Esophagus muscularis mucosa (tissue), 4 donors: ENCODE measurements around the gene RAB18. TPM values are rescaled to one million over a fixed set of nuclear protein-coding genes. Genes with fewer than 3 reads are reported as not detected.

ENCODE experiments used
- DNase-seq: peaks from one replicate; pipeline ENCODE4 v3.0.0-alpha.2; 2017; ENCODE audit errors: extremely low spot score
- H3K27ac ChIP-seq, 4 donors: fragments of 200-600 bp; sonication (generic); replicated peaks in 1 of 4; 1 replicate in 3 of 4; 2 replicates in 1 of 4; pipeline ENCODE4 v1.5.1; 2016 to 2019; ENCODE audit warnings: mild to moderate bottlenecking in 1 of 4
- H3K27me3 ChIP-seq, 4 donors: fragments of 200-600 bp; sonication (generic); one replicate each; pipeline versions ENCODE4 v1.5.1 to v1.6.0; 2016 to 2019
- H3K36me3 ChIP-seq, 4 donors: fragments of 200-600 bp; sonication (generic); one replicate each; pipeline ENCODE4 v1.5.1; 2016 to 2019
- H3K4me1 ChIP-seq, 4 donors: fragments of 200-600 bp; sonication (generic); one replicate each; pipeline ENCODE4 v1.5.1; 2016 to 2019
- H3K4me3 ChIP-seq, 4 donors: fragments of 200-600 bp; sonication (generic); 1 replicate in 2 of 4; 2 replicates in 2 of 4; pipeline ENCODE4 v1.5.1; 2016 to 2019; ENCODE audit warnings: mild to moderate bottlenecking in 4 of 4, moderate library complexity in 1 of 4
- H3K9me3 ChIP-seq, 4 donors: fragments of 200-600 bp; sonication (generic); 1 replicate in 3 of 4; 2 replicates in 1 of 4; pipeline ENCODE4 v1.5.1; 2016 to 2019
- EP300 ChIP-seq: sonication (generic); formaldehyde crosslinking; IDR thresholded peaks from one replicate; pipeline ENCODE4 v1.6.1; 2017; ENCODE audit warnings: antibody characterized with exemption
- POLR2A ChIP-seq: fragments of 450-650 bp; IDR thresholded peaks from one replicate; pipeline ENCODE4 v1.6.1; 2017; ENCODE audit warnings: antibody characterized with exemption, moderate library complexity, mild to moderate bottlenecking, low read depth
- POLR2AphosphoS5 ChIP-seq, 2 donors: sonication (generic); formaldehyde crosslinking; IDR thresholded peaks; one replicate each; pipeline ENCODE4 v1.6.1; 2017; ENCODE audit warnings: antibody characterized with exemption in 2 of 2
- WGBS: methylation state at CpG from one replicate; pipeline ENCODE4 v1.1.5; 2018; 5-methylcytosine and 5-hydroxymethylcytosine counted together
- intact Hi-C: fragments of 100-400 bp; cut with DNase I; formaldehyde crosslinking; loops from one replicate; pipeline ENCODE4 v1.15.1; 2023
- total RNA-seq, 4 donors: library from RNA; depleted of rRNA; stranded (reverse); fragments of >200 nt; gene quantifications; one replicate each; pipeline versions ENCODE4 v1.1.0 to v1.2.1, GENCODE V29; 2016
- TF ChIP-seq, protein P1 (sequence below), 3 experiments: fragments of 200-600 bp in 2 of 3; fragments of 450-650 bp in 1 of 3; sonication (generic) in 2 of 3; IDR thresholded peaks; one replicate each; pipeline ENCODE4 v1.5.1; 2017 to 2019; ENCODE audit warnings: antibody characterized with exemption in 3 of 3, mild to moderate bottlenecking in 2 of 3, moderate library complexity in 1 of 3

Gene RAB18
- total RNA-seq, 4 donors from 2014 or later, result 37.1 to 51.7 (median 42.6) TPM

DNA sequence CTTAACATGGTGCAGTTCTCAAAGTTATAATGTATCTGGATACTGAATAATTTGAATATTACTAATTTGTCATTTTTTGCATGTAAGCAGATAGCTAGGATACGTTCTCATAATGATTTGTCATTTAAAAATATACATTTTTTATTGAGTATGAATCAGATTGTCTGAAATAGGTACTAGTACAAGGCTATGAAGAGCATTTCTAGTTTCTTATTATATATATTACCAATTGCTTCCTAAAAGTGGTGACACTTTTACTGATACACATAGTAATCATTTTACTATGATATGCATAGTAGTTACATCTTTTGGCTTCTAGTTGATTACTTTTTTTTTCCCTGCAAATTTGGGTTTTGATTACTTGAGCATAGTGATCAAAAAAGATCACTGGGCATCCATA lies 26.4 kb downstream of the RAB18 start:
- DNase-seq, result no peak
- Histone ChIP-seq H3K27ac (no peak overlapping the region), H3K27me3 (no peaks in the 10 kb centered on the region), H3K4me3 (no peak overlapping the region), H3K4me1 (peaks cover 27 to 51% (median 37%) of the 10 kb centered on the region in 4 donors), H3K36me3 (peaks cover 0 to 19% (median 16%) of the 10 kb centered on the region in 4 donors), H3K9me3 (no peaks in the 10 kb centered on the region)
- TF ChIP-seq POLR2A (no peak), EP300 (no peak), POLR2AphosphoS5 (IDR thresholded peaks at IDR 0.05) (no peak)
- TF ChIP-seq, protein P1, sequence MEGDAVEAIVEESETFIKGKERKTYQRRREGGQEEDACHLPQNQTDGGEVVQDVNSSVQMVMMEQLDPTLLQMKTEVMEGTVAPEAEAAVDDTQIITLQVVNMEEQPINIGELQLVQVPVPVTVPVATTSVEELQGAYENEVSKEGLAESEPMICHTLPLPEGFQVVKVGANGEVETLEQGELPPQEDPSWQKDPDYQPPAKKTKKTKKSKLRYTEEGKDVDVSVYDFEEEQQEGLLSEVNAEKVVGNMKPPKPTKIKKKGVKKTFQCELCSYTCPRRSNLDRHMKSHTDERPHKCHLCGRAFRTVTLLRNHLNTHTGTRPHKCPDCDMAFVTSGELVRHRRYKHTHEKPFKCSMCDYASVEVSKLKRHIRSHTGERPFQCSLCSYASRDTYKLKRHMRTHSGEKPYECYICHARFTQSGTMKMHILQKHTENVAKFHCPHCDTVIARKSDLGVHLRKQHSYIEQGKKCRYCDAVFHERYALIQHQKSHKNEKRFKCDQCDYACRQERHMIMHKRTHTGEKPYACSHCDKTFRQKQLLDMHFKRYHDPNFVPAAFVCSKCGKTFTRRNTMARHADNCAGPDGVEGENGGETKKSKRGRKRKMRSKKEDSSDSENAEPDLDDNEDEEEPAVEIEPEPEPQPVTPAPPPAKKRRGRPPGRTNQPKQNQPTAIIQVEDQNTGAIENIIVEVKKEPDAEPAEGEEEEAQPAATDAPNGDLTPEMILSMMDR (IDR thresholded peaks at IDR 0.05), result no peak
- WGBS, result 95% methylated on average over 1 of the region's 1 CpG
- intact Hi-C loops, result no loop called here

DNA sequence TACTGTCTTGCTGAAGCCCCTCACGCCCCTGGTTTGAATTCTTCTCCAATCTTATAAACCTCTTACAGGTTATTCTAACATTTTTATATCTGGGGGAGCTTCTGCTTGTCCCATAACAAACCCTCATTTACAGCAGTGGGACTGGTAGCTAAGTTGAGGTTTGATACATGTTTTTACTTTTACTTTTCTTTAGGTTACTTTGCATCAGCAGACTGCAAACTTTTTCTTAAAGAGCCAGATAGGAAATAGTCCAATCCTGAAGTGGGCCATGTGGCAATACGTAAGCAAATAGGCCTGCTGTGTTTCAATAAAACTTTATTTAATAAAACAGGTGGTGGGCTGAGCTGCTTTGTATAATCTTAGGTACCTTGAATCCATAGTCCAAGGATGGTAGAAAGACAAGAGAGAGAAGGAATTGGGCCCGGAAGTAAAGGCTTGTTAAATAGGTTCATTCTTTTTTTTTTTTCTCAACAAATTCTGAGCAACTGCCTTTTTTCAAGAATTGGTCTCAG lies 27.3 kb downstream of the RAB18 start:
- intact Hi-C loops, result no loop called here
- TF ChIP-seq EP300 (no peak), POLR2AphosphoS5 (IDR thresholded peaks at IDR 0.05) (no peak), POLR2A (no peak)
- TF ChIP-seq, protein P1 (IDR thresholded peaks at IDR 0.05), result no peak

DNA sequence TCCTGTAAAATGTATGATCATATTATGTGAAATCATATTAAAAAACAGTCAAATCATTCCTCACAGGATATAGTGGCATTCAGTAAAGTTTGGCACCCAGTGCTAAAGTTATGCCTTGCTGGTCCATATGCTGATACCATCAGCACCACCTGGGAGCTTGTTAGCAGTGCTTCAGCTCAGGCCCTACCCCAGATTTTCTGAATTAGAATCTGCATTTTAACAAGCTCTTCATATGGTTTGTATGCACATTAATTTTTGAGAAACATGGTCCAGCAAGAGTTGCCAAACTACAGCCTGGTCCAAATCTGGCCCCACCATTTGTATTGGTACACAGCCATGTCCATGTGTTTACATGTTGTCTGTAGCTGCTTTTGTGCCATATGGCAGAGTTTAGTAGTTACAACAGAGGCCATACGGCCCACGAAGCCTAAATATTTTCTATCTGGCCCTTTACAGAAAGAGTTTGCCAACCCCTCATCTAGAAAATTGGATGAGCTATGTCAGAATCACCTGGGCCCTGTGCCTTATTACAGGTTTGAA lies 30.1 kb downstream of the RAB18 start:
- TF ChIP-seq POLR2AphosphoS5 (IDR thresholded peaks at IDR 0.05) (no peak), EP300 (no peak), POLR2A (no peak)
- TF ChIP-seq, protein P1 (IDR thresholded peaks at IDR 0.05), result no peak
- peaks cover 0 to 56% (median 40%) of the 10 kb centered on the region in 4 donors for H3K36me3 ChIP-seq
- WGBS, result 90% methylated on average over 2 of the region's 2 CpGs
- H3K27ac ChIP-seq, result no peak overlapping the region
- DNase-seq, result no peak
- no peaks in the 10 kb centered on the region for H3K27me3 ChIP-seq
- H3K4me3 ChIP-seq, result no peak overlapping the region
- H3K4me1 ChIP-seq, result peaks cover 10 to 24% (median 16%) of the 10 kb centered on the region in 4 donors
- no peaks in the 10 kb centered on the region for H3K9me3 ChIP-seq
- intact Hi-C loops, result no loop called here

More for the DNA sequence above, 27.3 kb downstream of the RAB18 start:
- Histone ChIP-seq H3K4me1 (peaks cover 18 to 42% (median 29%) of the 10 kb centered on the region in 4 donors), H3K27me3 (no peaks in the 10 kb centered on the region), H3K27ac (no peak overlapping the region), H3K9me3 (no peaks in the 10 kb centered on the region), H3K36me3 (peaks cover 0 to 28% (median 20%) of the 10 kb centered on the region in 4 donors), H3K4me3 (no peak overlapping the region)
- 90% methylated on average over 3 of the region's 3 CpGs for WGBS
- no peak for DNase-seq

DNA sequence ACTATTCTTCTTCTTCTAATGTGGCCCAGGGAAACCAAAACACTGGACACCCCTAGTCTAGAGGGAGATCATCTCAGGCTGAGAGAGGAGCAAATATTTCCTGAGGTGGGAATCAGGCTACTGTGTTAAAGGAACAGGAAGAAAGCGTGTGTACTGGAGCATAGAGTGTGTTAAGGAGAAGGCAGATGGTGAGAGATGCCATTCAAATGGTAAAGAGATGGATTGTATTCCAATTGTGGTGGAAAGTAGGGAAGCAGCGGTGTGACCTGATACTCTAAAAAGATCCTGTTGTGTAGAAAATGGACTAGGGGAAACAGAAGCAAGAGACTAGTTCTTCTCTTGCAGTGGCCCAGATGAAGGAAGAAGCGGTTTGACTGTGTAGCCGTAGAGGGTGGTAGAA lies 31.2 kb downstream of the RAB18 start:
- DNase-seq, result no peak
- Histone ChIP-seq H3K27me3 (no peaks in the 10 kb centered on the region), H3K9me3 (no peaks in the 10 kb centered on the region), H3K27ac (no peak overlapping the region), H3K4me1 (peaks cover 0 to 14% (median 6%) of the 10 kb centered on the region in 4 donors), H3K4me3 (no peak overlapping the region), H3K36me3 (peaks cover 0 to 58% (median 45%) of the 10 kb centered on the region in 4 donors)
- TF ChIP-seq POLR2A, result no peak
- no peak for TF ChIP-seq EP300
- TF ChIP-seq POLR2AphosphoS5 (IDR thresholded peaks at IDR 0.05), result no peak
- TF ChIP-seq, protein P1 (IDR thresholded peaks at IDR 0.05), result no peak
- intact Hi-C loops, result no loop called here
- WGBS, result 98% methylated on average over 4 of the region's 4 CpGs
